GM21717 (cell line): ENCODE measurements around the gene FBXO24.
A peak's percentile ranks its signal among the peaks of the same experiment; 100 is the strongest.

ENCODE experiments used
- ATAC-seq: cut with Tn5 transposase; IDR thresholded peaks from one replicate; pipeline ENCODE4 v1.9.1; 2021; ENCODE audit warnings: mild to moderate bottlenecking, moderate library complexity; ENCODE audit not compliant: unreplicated experiment

The FBXO24 gene

GRCh38 chr7:100590077-100590737, 4.1 kb downstream of the FBXO24 start:
- no peak for ATAC-seq

GRCh38 chr7:100591596-100591995, 5.5 kb downstream of the FBXO24 start:
- no peak for ATAC-seq

- no peak for ATAC-seq
Measured at GRCh38 chr7:100595188-100595587, 9.1 kb downstream of the FBXO24 start.

GRCh38 chr7:100598425-100598824, 12.3 kb downstream of the FBXO24 start:
- no peak for ATAC-seq

GRCh38 chr7:100599911-100600729, 14.0 kb downstream of the FBXO24 start:
- ATAC-seq: no peak

- no peak for ATAC-seq
Measured at GRCh38 chr7:100600730-100601038, 14.6 kb downstream of the FBXO24 start.

- ATAC-seq: no peak
Measured at GRCh38 chr7:100602889-100603725, 17.0 kb downstream of the FBXO24 start.

- no peak for ATAC-seq
Measured at GRCh38 chr7:100603726-100604027, 17.5 kb downstream of the FBXO24 start.

GRCh38 chr7:100604028-100604975, 18.2 kb downstream of the FBXO24 start:
- peak; percentile 40 for ATAC-seq

GRCh38 chr7:100604976-100605911, 19.1 kb downstream of the FBXO24 start:
- ATAC-seq: peak; percentile 13

GRCh38 chr7:100606313-100606712, 20.2 kb downstream of the FBXO24 start:
- no peak for ATAC-seq

- no peak for ATAC-seq
Measured at GRCh38 chr7:100607111-100607510, 21.0 kb downstream of the FBXO24 start.

- no peak for ATAC-seq
Measured at GRCh38 chr7:100609958-100610357, 23.8 kb downstream of the FBXO24 start.

- ATAC-seq: peak; percentile 89
Measured at GRCh38 chr7:100611983-100612729, 26.0 kb downstream of the FBXO24 start, which contains the start of gene MOSPD3. Gene MOSPD3, plus strand, starts transcription at chr7:100612540. Its CDS starts 252 bp downstream, at chr7:100612792.

- no peak for ATAC-seq
Measured at GRCh38 chr7:100612730-100613390, 26.7 kb downstream of the FBXO24 start.

- ATAC-seq: no peak
Measured at GRCh38 chr7:100613412-100614175, 27.5 kb downstream of the FBXO24 start.

GRCh38 chr7:100614308-100614861, 28.3 kb downstream of the FBXO24 start:
- ATAC-seq: no peak
